Body of pancreas (tissue), 4 donors: Measurements from ENCODE around the gene MAPK8IP2. TPM values are rescaled to one million over a fixed set of nuclear protein-coding genes. Genes with fewer than 3 reads are reported as not detected.
"Not testable (repeated sequence)": the region's sequence is repeated elsewhere in the genome, so short reads cannot be mapped to it uniquely, and the experiment has no call there.

Experiments
- ATAC-seq: fragments of 150-250 bp; one replicate; pipeline ENCODE4 v1.9.1; 2016
- DNase-seq, 4 donors: peaks; one replicate each; pipeline ENCODE4 v3.0.0-alpha.2; 2019
- H3K27ac ChIP-seq, 4 donors: fragments of 200-600 bp; sonication (generic); 1 replicate in 3 of 4; 2 replicates in 1 of 4; pipeline versions ENCODE4 v1.5.1 to v1.6.1; 2016 to 2019; ENCODE audit warnings: mild to moderate bottlenecking in 1 of 4, mixed read lengths in 1 of 4, moderate library complexity in 1 of 4
- H3K27me3 ChIP-seq, 2 donors: fragments of 200-600 bp; sonication (generic); one replicate each; pipeline ENCODE4 v1.6.0; 2016; ENCODE audit warnings: mild to moderate bottlenecking in 1 of 2
- H3K36me3 ChIP-seq, 2 donors: fragments of 200-600 bp; sonication (generic); replicated peaks in 1 of 2; 2 replicates each; pipeline ENCODE4 v1.5.1; 2016; ENCODE audit warnings: low read depth in 2 of 2; ENCODE audit not compliant: insufficient read depth in 1 of 2
- H3K4me1 ChIP-seq: fragments of 200-600 bp; sonication (generic); one replicate; pipeline ENCODE4 v1.6.0; 2016
- H3K4me3 ChIP-seq, 2 donors: fragments of 200-600 bp; sonication (generic); 1 replicate in 1 of 2; 2 replicates in 1 of 2; pipeline ENCODE4 v1.5.1; 2016 to 2019
- H3K9me3 ChIP-seq, 3 donors: fragments of 200-600 bp; sonication (generic); 1 replicate in 2 of 3; 2 replicates in 1 of 3; pipeline ENCODE4 v1.5.1; 2016
- POLR2A ChIP-seq, 3 donors: fragments of 450-650 bp; IDR thresholded peaks; one replicate each; pipeline ENCODE4 v1.6.1; 2016; ENCODE audit warnings: antibody characterized with exemption in 3 of 3, mild to moderate bottlenecking in 2 of 3
- WGBS, 2 donors: methylation state at CpG; one replicate each; pipeline ENCODE4 v1.1.5; 2017; 5-methylcytosine and 5-hydroxymethylcytosine counted together
- intact Hi-C: fragments of 100-400 bp; cut with DNase I; formaldehyde crosslinking; loops from one replicate; pipeline ENCODE4 v1.15.1; 2023
- total RNA-seq, 2 donors: library from RNA; depleted of rRNA; stranded (reverse); fragments of >200 nt; gene quantifications; one replicate each; pipeline ENCODE4 v1.1.0, GENCODE V29; 2016
- TF ChIP-seq, protein P1 (sequence below), 7 experiments: fragments of 450-650 bp in 4 of 7; fragments of 200-600 bp in 3 of 7; sonication (generic) in 3 of 7; IDR thresholded peaks; one replicate each; pipeline ENCODE4 v1.5.1; 2016 to 2019; ENCODE audit warnings: antibody characterized with exemption in 7 of 7

The MAPK8IP2 gene
- total RNA-seq, 2 donors from 2014 or later, result 2.9 to 3.6 TPM

DNA sequence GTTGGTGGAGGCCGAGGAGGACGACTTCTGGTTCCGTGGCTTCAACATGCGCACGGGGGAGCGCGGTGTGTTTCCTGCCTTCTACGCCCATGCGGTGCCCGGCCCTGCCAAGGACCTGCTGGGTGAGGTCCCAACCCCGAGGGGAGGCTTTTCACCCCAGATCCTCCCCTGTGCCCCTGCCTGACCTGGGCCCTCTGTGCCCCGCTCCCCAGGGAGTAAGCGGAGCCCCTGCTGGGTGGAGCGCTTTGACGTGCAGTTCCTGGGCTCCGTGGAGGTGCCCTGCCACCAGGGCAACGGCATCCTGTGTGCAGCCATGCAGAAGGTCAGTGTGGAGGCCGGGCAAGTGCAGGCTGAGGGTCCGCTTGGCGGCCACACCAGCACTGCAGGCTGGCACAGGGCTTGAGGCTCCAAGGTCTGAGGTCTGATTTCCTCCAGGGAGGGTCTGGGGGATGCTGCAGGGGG lies 5.1 kb downstream of the MAPK8IP2 start:
- ATAC-seq (no peak), DNase-seq (no peak)
- no peak overlapping the region for H3K4me3 ChIP-seq
- no peaks in the 10 kb centered on the region for H3K27me3 ChIP-seq
- no peaks in the 10 kb centered on the region for H3K9me3 ChIP-seq
- H3K36me3 ChIP-seq, result no peaks in the 10 kb centered on the region
- H3K27ac ChIP-seq, result no peak overlapping the region
- TF ChIP-seq, protein P1, sequence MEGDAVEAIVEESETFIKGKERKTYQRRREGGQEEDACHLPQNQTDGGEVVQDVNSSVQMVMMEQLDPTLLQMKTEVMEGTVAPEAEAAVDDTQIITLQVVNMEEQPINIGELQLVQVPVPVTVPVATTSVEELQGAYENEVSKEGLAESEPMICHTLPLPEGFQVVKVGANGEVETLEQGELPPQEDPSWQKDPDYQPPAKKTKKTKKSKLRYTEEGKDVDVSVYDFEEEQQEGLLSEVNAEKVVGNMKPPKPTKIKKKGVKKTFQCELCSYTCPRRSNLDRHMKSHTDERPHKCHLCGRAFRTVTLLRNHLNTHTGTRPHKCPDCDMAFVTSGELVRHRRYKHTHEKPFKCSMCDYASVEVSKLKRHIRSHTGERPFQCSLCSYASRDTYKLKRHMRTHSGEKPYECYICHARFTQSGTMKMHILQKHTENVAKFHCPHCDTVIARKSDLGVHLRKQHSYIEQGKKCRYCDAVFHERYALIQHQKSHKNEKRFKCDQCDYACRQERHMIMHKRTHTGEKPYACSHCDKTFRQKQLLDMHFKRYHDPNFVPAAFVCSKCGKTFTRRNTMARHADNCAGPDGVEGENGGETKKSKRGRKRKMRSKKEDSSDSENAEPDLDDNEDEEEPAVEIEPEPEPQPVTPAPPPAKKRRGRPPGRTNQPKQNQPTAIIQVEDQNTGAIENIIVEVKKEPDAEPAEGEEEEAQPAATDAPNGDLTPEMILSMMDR (IDR thresholded peaks at IDR 0.05), result no peak
- no peak for TF ChIP-seq POLR2A (IDR thresholded peaks at IDR 0.05)
- H3K4me1 ChIP-seq, result no peaks in the 10 kb centered on the region
- WGBS, 2 donors, result 79 to 86% methylated on average over 6 to 19 of the region's 20 CpGs
- intact Hi-C loops, result no loop called here

DNA sequence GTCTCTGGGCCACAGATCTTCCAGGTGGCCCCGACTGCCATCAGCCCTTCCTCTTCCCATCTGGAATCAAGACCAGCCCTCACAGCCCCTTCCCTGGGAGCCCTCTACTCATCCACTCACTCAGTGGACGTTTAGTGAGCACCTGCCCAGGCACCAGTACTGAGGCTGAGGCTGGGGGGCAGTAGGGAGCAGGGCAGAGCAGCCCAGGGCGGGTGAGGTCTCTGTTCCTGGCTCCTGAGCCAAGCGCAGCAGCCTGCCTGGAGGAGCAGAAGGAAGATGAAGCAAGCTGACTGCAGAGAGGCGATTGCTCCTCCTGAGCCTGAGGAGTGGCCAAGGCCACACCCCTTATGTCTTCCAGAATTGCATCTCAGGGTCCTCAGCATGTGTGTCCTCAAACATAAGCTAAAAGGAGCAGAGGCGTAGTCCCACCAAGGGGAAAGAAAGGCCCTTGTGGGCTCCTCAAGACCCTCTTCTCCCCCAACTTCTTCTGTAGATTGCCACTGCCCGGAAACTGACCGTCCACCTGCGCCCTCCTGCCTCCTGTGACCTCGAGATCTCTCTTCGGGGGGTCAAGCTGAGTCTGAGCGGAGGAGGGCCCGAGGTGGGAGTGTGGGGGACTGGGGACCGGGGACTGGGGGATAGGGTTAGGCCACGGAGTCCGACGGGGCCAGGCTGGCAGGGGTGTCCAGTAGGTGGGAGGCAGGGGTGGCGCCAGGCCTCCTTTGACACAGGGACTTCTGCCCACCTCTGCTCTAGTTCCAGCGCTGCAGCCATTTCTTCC lies 5.8 kb downstream of the MAPK8IP2 start:
- H3K4me3 ChIP-seq, result no peak overlapping the region
- DNase-seq (no peak), ATAC-seq (no peak)
- TF ChIP-seq POLR2A (IDR thresholded peaks at IDR 0.05), result no peak
- TF ChIP-seq, protein P1 (IDR thresholded peaks at IDR 0.05), result no peak
- WGBS, 2 donors, result 65 to 77% methylated on average over 16 to 19 of the region's 19 CpGs
- H3K9me3 ChIP-seq, result no peaks in the 10 kb centered on the region
- H3K27me3 ChIP-seq, result no peaks in the 10 kb centered on the region
- intact Hi-C loops, result no loop called here
- no peaks in the 10 kb centered on the region for H3K36me3 ChIP-seq
- H3K27ac ChIP-seq, result no peak overlapping the region
- no peaks in the 10 kb centered on the region for H3K4me1 ChIP-seq

DNA sequence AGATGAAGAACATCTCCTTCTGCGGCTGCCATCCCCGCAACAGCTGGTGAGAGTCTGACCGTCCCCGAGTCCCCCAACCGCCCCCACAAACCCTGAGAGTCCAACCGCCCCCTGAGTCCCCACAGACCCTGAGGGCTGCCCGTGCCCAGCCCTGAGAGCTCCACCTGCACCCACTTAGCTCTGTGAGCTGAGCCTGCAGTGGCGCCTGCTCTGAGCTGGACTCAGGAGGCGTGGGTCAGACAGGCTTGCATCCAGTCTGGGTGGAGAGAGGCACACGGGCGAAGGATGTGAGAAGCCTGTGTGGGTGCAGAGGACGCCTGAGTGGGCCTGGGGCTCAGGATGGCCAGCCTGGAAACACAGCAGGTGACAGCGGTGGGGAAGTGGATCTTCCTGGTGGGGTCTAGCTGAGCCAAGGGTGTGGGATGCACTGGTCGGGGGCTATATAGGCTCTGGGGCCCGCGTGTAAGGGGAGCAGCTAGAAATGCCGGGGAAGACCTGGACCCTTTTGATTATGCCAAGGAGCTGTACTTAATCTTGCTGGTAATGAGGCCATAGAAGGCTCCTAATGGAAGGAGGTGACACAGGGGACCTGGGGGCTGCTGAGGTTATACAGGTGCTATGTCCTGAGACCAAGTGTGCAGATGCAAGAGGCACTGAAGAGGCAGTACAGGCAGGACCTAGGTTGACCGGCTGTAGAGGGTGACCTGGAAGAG lies 6.5 kb downstream of the MAPK8IP2 start:
- Histone ChIP-seq H3K9me3 (no peaks in the 10 kb centered on the region), H3K27ac (no peak overlapping the region), H3K36me3 (no peaks in the 10 kb centered on the region), H3K27me3 (no peaks in the 10 kb centered on the region), H3K4me3 (no peak overlapping the region), H3K4me1 (no peaks in the 10 kb centered on the region)
- DNase-seq (no peak), ATAC-seq (no peak)
- intact Hi-C loops, result no loop called here
- WGBS, 2 donors, result 66 to 81% methylated on average over 13 to 16 of the region's 18 CpGs
- no peak for TF ChIP-seq POLR2A (IDR thresholded peaks at IDR 0.05)

DNA sequence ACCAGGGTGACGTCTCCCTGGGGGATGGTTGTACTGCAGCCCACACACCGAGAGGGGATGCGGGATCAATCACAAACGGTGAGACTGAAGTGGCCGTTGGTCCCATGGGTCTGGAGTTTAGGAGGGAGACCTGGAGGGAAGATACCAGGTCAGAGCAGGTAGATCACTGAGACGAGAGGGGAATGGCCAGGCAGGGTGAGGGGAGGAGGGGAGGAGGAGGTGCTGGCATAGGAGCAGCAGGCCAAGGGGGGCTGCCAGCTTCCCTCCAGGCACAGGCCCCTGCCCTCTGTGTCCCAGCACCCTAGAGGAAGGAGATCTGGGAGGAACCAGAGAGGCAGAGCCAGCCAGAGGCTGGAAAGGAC lies 7.0 kb downstream of the MAPK8IP2 start:
- H3K9me3 ChIP-seq, result no peaks in the 10 kb centered on the region
- intact Hi-C loops, result no loop called here

DNA sequence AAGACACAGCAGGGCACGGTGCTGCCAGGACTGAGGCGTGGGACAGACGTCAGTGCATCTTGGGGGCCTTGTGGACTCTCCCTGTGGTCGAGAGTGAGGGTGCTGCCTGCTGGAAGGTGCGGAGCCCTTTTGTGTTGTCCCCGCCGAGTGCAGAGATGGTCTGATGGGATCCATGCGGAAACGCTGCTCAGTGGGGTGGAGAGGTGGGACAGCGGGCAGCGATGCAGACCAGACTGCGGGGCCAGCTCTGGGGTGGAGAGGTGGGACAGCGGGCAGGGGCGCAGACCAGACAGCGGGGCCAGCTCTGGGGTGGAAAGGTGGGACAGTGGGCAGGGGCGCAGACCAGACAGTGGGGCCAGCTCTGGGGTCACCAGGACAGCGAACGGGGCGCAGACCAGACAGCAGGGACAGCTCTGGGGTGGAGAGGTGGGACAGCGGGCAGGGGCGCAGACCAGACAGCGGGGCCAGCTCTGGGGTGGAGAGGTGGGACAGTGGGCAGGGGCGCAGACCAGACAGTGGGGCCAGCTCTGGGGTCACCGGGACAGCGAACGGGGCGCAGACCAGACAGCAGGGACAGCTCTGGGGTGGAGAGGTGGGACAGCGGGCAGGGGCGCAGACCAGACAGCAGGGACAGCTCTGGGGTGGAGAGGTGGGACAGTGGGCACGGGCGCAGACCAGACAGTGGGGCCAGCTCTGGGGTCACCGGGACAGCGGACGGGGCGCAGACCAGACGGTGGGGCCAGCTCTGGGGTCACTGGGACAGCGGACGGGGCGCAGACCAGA lies 7.7 kb downstream of the MAPK8IP2 start:
- intact Hi-C loops, DNase-seq, H3K4me3 ChIP-seq: not testable (repeated sequence)

More for the DNA sequence above, 7.0 kb downstream of the MAPK8IP2 start:
- TF ChIP-seq POLR2A (IDR thresholded peaks at IDR 0.05), result no peak
- TF ChIP-seq, protein P1 (IDR thresholded peaks at IDR 0.05), result no peak
- no peak for ATAC-seq
- Histone ChIP-seq H3K27me3 (no peaks in the 10 kb centered on the region), H3K4me1 (no peaks in the 10 kb centered on the region), H3K27ac (no peak overlapping the region), H3K36me3 (no peaks in the 10 kb centered on the region), H3K4me3 (no peak overlapping the region)
- 44 to 60% methylated on average over 6 of the region's 6 CpGs for WGBS, 2 donors
- DNase-seq, result no peak

More for the DNA sequence above, 7.7 kb downstream of the MAPK8IP2 start:
- not testable (repeated sequence) for H3K27ac ChIP-seq, H3K9me3 ChIP-seq, ATAC-seq, H3K36me3 ChIP-seq, H3K27me3 ChIP-seq, H3K4me1 ChIP-seq
- WGBS, 2 donors, result 74 to 76% methylated on average over 39 of the region's 39 CpGs
